Activated T-helper 9 cell treated with anti-CD3 and anti-CD28 coated beads, Interleukin-2, amount 50 U/mL, for 16 hours (primary cell): ENCODE measurements around the gene MCM5.
"Not testable (repeated sequence)": the region's sequence is repeated elsewhere in the genome, so short reads cannot be mapped to it uniquely, and the experiment has no call there.

Experiments used
- DNase-seq: peaks from one replicate; pipeline ENCODE4 v3.0.0-alpha.2; 2020; ENCODE audit warnings: low read depth

MCM5 gene

DNA sequence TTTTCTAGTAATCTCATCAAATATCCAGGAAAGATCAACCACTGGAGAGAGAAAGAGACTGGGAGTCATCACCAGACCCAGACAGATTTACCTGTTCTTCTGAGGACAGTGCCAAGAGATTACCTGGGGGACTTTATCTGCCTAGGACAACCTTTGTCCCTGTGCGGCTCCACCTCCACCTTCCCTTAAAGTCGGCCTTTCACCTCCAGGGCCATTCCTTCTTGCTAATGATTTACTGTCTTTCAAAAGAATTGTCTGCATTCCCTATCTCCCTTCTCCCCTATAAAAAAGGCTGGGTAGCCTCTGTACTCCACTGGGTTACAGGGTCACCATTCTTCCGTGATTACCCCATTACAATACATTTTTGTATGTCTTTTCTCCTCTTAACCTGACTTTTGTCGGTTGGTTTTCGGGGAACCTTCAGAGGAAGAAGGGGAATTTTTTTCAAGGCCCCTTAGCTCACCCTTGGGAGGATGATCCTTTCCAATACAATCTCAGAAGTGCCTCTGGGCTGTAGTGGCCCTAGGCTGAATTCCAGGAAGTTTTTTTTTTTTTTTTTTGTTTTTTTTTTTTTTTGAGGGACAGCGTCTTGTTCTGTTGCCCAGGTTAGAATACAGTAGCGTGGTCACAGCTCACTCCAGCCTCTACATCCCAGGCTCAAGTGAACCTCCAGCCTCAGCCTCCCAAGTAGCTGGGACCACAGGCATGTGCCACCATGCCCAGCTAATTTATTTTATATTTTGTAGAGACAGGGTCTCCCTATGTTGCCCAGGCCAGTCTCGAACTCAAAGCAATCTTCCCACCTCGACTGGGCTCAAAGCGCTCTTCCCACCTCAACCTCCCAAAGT, 20.6 kb upstream of the MCM5 start:
- DNase-seq = no peak

DNA sequence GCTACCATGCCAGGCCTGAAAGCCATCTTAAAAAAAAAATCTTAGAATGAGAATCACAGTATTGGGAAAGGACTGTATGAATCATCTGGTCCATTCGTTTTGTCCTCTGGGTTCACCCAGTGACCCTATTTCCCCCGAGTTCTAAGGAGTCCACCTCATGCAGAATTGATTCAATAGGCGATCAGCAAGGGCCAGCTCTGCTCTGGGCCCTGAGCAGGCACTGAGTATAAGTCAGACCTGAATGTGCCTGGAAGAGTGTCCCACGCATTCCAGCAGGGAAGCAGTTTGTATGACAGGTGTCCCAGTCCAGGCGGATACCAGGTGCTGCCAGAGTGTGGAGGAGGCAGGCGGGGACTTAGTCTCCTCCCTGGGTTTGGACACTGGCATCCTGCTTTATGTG, 19.9 kb upstream of the MCM5 start:
- DNase-seq = no peak

DNA sequence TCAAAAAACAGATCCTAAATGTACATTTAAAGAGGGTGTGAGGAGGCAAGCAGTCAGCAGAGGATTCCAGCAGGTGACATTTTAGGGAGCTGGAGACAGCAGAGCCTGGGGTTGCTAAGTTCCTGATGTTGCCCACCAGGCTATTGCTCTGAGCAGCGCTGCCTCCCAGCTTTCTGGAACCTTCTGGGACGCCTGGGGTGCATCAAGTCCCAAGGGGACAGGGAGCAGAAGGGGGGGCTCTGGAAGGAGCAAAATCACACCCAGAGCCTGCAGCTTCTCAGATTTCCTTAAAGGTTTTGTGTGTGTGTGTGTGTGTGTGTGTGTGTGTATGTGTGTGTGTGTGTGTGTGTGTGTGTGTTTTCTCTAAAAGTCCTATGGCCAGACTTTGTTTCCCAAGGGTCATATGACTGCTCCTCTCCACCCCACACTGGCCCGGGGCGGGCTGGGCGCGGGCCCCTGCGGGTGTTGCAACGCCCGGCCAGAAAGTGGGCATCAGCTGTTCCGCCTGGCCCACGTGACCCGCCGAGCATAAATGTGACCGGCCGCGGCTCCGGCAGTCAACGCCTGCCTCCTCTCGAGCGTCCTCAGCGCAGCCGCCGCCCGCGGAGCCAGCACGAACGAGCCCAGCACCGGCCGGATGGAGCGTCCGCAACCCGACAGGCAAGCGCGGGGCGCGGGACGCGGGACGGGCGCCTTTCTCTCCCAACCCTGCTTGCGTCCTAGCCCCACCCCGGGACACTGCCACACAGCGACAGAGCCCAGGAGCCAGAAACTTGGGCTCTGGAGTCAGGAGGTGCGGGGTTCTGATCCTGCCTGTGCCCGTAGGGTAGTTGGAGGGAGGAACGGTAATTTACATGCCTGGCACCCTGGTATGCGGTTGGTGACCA, 19.2 kb upstream of the MCM5 start, which contains the start of gene HMOX1:
HMOX1 (plus strand) TSS at position 560 of the 887 bp plus-strand sequence; CDS start at position 638, 78 bp downstream.
- DNase-seq = peak; percentile 19

DNA sequence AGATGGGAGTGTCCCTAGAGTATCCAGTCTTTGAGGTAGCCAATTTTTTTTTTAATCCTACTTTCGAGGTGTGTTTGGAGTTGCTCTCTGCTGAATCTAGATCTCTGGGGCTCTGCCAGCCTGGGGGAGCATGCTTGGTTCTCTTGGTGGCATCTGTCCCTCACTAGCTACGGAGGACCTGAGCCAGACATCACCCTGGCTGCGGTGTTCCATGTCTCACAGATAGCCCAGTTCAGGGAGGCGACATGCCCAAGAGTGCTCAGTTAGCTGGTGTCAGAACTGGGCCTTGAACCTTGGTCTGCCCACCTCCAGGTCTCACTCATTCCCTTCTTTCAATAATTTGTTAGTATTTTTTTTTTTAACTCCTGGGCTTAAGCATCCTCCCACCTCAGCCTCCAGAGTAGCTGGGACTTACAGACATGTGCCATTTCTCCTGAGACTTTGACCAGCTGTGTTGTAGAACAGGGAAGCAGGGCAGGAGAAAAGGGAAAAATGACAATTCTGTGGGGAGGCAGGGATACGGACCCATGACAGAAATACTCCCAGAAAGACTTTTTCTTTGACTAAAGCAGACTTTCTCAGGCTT, 18.4 kb upstream of the MCM5 start:
- no peak for DNase-seq

DNA sequence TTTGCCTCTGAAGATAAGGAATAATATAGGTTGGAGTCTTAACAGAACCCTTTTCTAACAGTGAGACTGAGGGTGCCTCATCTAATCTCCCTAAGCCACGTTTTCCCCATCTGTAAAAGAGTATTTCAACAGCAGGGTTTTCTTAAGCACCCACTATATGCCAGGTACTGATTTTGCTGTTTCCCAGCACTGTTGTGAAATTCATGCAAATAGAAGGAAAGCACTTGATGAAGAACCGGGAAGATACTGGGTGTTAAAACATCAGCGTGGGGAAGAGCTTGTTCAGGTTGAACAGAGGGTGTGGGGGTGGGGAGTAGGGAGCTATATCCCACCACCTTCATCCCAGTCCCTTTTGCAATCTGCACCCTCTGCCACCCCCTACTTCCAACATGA, 16.3 kb upstream of the MCM5 start:
- DNase-seq = no peak

DNA sequence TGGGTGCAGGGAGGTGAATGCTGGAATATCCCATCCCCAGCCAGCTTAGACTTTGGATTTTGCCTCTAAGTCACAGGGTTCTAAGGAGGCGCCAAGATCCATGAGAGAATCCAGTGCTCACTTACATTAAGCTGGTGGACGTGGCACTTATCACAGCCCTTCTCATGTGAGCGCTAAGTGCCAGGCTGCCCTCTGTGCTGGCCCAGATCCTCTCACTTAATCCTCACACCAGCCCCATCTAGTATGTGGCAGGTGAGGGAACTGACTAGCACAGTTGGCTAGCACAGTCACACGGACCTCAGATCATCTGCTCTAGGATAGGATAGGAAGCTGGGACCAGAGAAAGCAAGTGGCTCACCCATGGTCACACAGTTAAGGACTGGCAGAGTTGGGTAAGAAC, 15.4 kb upstream of the MCM5 start:
- no peak for DNase-seq

DNA sequence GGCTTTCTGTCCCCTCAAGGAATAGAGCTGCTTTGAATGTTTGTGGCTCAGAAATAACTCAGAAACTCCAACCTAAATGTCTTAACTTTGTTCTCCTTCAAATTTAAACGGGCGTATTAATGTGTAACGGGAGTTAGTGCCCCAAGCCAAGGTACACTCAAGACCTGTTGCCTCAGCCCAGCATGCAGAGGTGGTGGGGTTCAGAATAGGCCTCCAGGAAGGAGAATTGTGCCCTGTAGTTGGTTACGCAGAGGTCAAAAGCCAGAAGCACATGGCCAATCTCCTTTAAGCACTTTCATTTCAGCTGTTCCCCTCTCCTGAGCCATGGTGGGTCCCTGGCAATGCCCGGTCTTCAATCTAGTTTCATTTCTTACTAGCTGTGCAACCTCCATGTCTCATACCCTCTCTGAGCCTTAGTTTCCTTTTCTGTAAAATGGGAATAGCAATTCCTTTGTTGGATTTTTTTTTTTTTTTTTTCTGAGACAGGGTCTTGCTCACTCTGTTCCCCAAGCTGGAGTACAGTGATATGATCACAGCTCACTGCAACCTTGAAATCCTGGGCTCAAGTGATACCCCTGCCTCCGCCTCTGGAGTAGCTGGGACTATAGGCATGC, 14.9 kb upstream of the MCM5 start:
- DNase-seq = no peak

DNA sequence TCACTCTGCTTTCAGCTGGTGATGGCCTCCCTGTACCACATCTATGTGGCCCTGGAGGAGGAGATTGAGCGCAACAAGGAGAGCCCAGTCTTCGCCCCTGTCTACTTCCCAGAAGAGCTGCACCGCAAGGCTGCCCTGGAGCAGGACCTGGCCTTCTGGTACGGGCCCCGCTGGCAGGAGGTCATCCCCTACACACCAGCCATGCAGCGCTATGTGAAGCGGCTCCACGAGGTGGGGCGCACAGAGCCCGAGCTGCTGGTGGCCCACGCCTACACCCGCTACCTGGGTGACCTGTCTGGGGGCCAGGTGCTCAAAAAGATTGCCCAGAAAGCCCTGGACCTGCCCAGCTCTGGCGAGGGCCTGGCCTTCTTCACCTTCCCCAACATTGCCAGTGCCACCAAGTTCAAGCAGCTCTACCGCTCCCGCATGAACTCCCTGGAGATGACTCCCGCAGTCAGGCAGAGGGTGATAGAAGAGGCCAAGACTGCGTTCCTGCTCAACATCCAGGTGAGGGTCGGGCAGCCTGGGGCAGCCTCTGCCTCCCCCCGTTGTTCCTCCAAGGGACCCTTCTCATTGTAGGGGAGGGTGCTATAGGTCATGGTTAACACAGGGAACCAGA, 13.2 kb upstream of the MCM5 start:
- no peak for DNase-seq

DNA sequence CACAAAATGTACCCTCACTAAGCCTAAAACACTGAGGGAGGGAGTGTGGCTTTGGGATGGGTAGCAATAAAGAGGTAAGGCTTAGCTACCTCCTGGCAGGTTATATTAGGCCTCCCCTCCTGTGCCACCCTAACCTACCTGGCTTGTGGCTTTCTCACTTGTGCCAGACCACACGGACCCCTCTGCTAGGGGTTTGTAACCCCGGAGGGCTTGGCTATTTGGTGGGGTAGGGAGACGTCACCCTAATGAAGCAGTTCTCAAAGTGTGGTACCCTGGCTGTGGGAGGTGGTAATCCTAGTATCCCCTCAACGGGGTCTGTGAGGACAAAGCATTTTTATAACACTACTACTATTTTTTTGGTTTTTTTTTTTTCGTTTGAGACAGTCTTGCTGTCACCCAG, 9.0 kb upstream of the MCM5 start:
- no peak for DNase-seq

DNA sequence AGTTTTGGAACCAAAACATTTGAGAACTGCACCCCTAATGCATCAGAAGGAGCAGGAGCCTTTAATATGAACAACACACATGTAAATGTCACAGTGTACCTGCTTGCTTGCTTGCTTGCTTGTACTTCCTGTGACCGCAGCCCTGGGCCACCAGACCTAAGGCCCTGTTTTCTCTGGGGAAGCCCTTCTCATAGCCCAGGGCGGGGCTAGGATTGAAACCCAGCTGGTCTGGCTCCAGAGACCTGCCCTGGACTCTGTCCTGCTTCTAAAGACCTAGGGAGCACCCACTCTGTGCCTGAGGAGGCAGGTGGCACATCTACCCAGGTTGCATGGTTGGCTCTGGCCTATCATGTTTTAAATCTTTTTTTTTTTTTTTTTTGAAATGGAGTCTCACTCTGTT, 7.6 kb upstream of the MCM5 start:
- DNase-seq = no peak

DNA sequence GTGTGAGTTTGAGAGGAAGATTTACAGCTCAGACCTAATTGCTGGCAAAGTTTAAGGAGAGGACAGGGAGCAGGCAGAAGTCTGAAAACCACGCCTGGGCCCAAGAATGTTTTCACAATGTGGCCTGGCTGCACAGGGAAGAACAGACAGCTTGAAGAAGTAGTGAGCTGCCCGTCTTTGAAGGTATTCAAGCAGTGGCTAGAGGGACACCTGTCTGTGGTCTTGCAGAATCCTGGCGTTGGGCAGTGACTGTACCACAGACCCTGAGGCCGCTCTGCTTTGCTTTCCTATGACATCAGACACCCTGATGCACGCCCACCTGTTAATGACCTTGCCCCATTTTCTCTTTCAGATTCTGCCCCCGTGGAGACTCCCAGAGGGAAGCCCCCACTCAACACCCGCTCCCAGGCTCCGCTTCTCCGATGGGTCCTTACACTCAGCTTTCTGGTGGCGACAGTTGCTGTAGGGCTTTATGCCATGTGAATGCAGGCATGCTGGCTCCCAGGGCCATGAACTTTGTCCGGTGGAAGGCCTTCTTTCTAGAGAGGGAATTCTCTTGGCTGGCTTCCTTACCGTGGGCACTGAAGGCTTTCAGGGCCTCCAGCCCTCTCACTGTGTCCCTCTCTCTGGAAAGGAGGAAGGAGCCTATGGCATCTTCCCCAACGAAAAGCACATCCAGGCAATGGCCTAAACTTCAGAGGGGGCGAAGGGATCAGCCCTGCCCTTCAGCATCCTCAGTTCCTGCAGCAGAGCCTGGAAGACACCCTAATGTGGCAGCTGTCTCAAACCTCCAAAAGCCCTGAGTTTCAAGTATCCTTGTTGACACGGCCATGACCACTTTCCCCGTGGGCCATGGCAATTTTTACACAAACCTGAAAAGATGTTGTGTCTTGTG, 6.6 kb upstream of the MCM5 start:
- DNase-seq = no peak

DNA sequence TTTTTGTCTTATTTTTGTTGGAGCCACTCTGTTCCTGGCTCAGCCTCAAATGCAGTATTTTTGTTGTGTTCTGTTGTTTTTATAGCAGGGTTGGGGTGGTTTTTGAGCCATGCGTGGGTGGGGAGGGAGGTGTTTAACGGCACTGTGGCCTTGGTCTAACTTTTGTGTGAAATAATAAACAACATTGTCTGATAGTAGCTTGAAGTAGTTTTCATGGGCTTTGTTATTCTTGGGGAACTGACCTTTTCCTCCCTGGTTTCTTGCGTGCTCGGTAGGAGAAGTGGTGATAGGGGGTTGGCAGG, 6.0 kb upstream of the MCM5 start:
- no peak for DNase-seq

DNA sequence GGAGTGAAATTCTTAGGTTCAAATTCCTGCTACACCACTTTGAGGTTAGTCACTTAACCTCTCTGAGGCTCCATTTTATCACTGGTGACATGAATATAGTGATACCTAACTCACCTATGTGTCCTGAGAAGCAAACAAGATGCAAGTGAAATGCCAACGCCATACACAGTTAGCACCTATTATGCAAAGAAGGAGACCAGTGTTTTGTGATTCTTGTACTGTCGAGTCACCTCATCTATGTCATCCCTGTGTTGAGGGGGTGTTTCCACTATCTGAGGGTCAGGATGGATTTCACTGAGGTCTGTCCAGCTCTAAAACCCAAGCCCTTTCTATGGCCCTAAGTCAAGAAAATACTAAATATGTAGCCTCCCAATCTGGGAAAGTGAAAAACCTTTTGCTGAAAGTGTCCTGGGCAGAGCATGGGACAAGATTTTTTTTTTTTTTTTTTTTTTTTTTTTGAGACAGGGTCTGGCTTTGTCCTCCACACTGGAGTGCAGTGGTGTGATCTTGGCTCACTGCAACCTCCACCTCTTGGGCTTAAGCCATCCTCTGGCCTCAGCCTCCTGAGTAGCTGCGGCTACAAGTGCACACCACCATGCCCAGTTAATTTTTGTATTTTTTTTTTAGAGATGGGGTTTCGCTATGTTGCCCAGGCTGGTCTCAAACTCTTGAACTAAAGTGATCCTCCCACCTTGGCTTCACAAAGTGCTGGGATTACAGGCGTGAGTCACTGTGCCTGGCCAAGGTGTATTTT, 5.0 kb upstream of the MCM5 start:
- DNase-seq = no peak

DNA sequence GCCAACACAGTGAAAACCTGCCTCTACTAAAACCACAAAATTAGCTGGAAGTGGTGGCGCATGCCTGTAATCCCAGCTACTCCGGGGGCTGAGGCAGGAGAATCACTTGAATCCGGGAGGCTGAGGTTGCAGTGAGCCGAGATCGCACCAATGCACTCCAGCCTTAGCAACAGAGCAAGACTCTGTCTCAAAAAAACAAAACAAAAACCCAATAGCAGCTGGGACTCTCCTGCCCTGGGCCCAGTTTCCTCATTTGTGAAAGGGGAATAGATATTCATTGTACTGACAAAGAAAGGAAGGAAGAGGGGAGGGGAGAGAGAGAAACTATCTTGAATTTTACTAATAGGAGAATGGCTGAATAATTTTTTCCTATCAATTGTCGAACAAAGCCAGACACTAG, 3.3 kb upstream of the MCM5 start:
- DNase-seq = not testable (repeated sequence)

DNA sequence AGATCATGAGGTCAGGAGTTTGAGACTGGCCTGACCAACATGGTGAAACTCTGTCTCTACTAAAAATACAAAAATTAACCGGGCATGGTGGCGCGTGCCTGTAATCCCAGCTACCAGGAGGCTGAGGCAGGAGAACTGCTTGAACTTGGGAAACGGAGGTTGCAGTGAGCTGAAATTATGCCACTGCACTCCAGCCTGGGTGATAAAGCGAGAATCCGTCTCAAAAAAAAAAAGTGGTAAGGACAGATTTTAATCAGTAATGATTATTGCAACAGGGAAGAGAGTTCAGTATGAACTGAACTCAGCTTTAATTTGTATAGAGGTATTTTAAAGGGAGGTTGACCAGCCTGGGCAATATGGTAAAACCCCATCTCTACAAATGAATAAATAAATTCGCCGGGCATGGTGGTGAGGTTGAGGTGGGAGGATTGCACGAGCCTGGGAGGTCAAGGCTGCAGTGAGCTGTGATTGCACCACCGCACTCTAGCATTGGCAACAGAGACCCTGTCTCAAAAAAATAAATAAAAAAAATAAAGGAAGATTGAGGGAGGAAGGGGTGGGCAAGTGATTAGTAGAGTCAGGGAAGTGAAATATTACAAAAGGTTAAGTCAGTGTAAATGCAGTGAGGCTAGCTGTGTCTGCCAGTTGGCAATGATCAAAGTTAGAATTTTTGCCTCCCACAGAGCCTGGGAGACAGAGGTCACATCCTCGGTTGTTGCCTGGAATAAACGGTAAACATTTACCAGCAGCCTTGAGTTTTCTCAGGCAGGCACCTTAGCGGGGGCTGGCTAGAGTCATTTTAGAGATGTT, 2.6 kb upstream of the MCM5 start:
- no peak for DNase-seq

DNA sequence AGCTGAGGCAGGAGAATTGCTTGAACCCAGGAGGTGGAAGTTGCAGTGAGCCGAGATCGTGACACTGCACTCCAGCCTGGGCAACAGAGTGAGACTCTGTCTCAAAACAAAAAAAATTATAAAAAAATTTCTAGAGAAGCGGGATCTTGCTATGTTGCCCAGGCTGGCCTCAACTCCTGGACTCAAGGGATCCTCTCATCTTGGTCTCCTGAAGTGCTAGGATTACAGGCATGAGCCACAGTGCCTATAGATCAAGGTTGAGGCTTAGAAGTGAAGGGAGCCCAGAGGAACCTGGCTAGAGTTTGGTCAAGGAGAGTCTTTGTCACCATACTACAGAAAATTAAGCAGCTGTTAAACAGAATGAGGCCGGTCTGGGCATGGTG, 1.4 kb upstream of the MCM5 start:
- no peak for DNase-seq

DNA sequence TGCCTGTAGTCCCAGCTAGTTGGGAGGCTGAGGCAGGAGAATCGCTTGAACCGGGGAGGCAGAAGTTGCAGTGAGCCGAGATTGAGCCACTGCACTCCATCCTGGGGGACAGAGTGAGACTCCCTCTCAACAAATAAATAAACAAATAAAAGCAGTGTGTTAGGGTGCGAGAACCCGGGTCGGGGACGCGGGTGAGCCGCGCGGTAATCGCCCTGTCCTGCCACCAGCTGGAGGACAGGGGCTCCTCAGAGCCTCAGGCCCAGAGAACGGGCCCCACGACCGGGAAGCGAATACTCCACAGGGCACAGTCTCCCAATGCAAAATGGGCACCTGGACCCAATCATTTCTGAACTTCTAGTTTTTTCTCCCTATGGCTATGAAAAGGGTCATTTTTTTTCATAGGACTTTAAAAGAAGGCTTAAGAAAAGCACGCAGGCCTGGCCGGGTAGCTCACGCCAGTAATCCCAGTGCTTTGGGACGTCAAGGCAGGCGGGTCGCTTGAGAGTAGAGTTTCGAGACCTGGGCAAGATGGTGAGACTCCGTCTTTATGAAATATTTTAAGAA, 744 bp upstream of the MCM5 start:
- no peak for DNase-seq

DNA sequence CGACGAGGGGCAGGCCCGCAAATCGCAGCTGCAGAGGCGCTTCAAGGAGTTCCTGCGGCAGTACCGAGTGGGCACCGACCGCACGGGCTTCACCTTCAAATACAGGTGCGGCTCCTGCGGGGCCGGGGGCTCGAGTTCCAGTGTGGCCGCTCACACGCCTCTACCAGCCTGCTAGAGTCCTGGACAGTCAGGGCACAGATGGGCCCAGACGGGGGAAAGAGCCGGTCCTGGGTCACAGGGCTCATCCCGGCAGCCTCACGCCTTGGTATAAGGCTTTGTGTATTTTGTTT, 506 bp downstream of the MCM5 start:
- DNase-seq = no peak

DNA sequence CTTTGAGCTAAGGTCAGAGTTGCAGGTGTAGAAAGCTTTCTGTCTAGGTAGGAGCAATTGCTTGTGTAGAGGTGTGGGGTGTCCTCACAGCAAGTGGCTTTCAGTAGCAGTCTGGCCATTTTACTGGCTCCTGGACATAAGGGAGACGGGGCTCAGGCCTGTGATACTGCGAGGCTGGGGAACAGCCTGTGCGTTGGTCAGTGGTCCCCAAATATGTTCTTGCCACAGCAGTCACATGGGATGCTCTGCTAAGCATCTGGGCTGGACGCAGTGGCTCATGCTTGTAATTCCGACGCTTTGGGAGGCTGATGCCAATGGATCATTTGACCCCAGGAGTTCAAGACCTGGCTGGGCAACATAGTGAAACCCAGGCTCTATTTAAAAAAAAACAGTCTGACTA, 1.9 kb downstream of the MCM5 start:
- no peak for DNase-seq
